Testis (tissue), 5 donors: ENCODE measurements around the gene TTC19. TPM values are rescaled to one million over a fixed set of nuclear protein-coding genes. Genes with fewer than 3 reads are reported as not detected.

Source experiments
- DNase-seq: peaks from one replicate; pipeline ENCODE4 v3.0.0-alpha.2; 2019
- H3K27ac ChIP-seq, 2 donors: fragments of 200-600 bp; sonication (generic); one replicate each; pipeline ENCODE4 v1.5.1; 2019
- H3K27me3 ChIP-seq: fragments of 200-600 bp; sonication (generic); one replicate; pipeline ENCODE4 v1.5.1; 2019
- H3K36me3 ChIP-seq: fragments of 200-600 bp; sonication (generic); one replicate; pipeline ENCODE4 v1.5.1; 2017; ENCODE audit warnings: low read depth; ENCODE audit errors: missing control alignments
- H3K4me1 ChIP-seq: fragments of 200-600 bp; sonication (generic); one replicate; pipeline ENCODE4 v1.5.1; 2019
- H3K4me3 ChIP-seq, 2 donors: fragments of 200-600 bp; sonication (generic); one replicate each; pipeline ENCODE4 v1.5.1; 2017 to 2019
- H3K9me3 ChIP-seq: fragments of 200-600 bp; sonication (generic); one replicate; pipeline ENCODE4 v1.5.1; 2017
- POLR2A ChIP-seq: fragments of 450-650 bp; IDR thresholded peaks from one replicate; pipeline ENCODE4 v1.6.1; 2017; ENCODE audit warnings: antibody characterized with exemption, mild to moderate bottlenecking, moderate library complexity
- WGBS, 2 donors: methylation state at CpG; one replicate each; pipeline ENCODE4 v1.1.5; 2018; 5-methylcytosine and 5-hydroxymethylcytosine counted together
- intact Hi-C: fragments of 100-400 bp; cut with DNase I; formaldehyde crosslinking; loops from one replicate; pipeline ENCODE4 v1.15.1; 2023; ENCODE audit warnings: low total_unique reads
- long read RNA-seq, 2 donors: transcript quantifications; one replicate each; lab custom pipeline, GENCODE V29; 2026
- polyA plus RNA-seq: library from polyadenylated mRNA; stranded (reverse); fragments of 350-450 nt; fragmentation: Illumina TruSeq; extraction: RNeasy Lipid Tissue Mini Kit (QIAGEN cat#74804); gene quantifications from one replicate; pipeline ENCODE4 v1.2.3, GENCODE V29; 2014; ENCODE audit warnings: low read depth, low replicate concordance; ENCODE audit not compliant: insufficient read depth
- total RNA-seq, 2 donors: library from RNA; depleted of rRNA; stranded (reverse); fragments of >200 nt; gene quantifications; one replicate each; pipeline ENCODE4 v1.2.3, GENCODE V29; 2016
- TF ChIP-seq, protein P1 (sequence below), 3 experiments: fragments of 450-650 bp in 2 of 3; fragments of 200-600 bp in 1 of 3; sonication (generic) in 1 of 3; IDR thresholded peaks; one replicate each; pipeline ENCODE4 v1.5.1; 2016 to 2019; ENCODE audit warnings: antibody characterized with exemption in 3 of 3, mild to moderate bottlenecking in 2 of 3, moderate library complexity in 1 of 3

Gene TTC19
- 10 to 100 TPM; 74.1 to 91.2 TPM for total RNA-seq
- polyA plus RNA-seq = 17.8 TPM
- long read RNA-seq, donor 1, transcript TTC19-201 (10 exons, 3,002 nt) = major isoform, 9 of 10 reads
- long read RNA-seq, donor 1, partial matches to known transcripts = 0 of 10 reads
- long read RNA-seq, donor 1, other reads (novel, unspliced or antisense) = 0 of 10 reads
- long read RNA-seq, donor 2, transcript TTC19-201 (10 exons, 3,002 nt) = major isoform, 11 of 40 reads
- long read RNA-seq, donor 2, partial matches to known transcripts = 27 of 40 reads
- long read RNA-seq, donor 2, other reads (novel, unspliced or antisense) = 0 of 40 reads

GRCh38 chr17:15999141-15999973 lies at the start of gene TTC19, which contains the start of gene ZSWIM7:
Gene TTC19, plus strand, starts transcription at chr17:15999824. Its CDS starts 25 bp downstream, at chr17:15999849.
Gene ZSWIM7, minus strand, starts transcription at chr17:15999704. Its CDS starts 110 bp downstream, at chr17:15999594.
- Histone ChIP-seq H3K27ac (peak within 1 kb of the TSS; percentile 86 to 96), H3K4me3 (peak within 1 kb of the TSS; percentile 72 to 85), H3K36me3 (no peaks in the 10 kb centered on the region), H3K4me1 (peaks cover 6% of the 10 kb centered on the region), H3K27me3 (no peaks in the 10 kb centered on the region), H3K9me3 (no peaks in the 10 kb centered on the region)
- DNase-seq = peak; percentile 98
- TF ChIP-seq, protein P1, sequence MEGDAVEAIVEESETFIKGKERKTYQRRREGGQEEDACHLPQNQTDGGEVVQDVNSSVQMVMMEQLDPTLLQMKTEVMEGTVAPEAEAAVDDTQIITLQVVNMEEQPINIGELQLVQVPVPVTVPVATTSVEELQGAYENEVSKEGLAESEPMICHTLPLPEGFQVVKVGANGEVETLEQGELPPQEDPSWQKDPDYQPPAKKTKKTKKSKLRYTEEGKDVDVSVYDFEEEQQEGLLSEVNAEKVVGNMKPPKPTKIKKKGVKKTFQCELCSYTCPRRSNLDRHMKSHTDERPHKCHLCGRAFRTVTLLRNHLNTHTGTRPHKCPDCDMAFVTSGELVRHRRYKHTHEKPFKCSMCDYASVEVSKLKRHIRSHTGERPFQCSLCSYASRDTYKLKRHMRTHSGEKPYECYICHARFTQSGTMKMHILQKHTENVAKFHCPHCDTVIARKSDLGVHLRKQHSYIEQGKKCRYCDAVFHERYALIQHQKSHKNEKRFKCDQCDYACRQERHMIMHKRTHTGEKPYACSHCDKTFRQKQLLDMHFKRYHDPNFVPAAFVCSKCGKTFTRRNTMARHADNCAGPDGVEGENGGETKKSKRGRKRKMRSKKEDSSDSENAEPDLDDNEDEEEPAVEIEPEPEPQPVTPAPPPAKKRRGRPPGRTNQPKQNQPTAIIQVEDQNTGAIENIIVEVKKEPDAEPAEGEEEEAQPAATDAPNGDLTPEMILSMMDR (IDR thresholded peaks at IDR 0.05) = peak in 1 of 3 experiments; percentile 18
- peak; percentile 27 for TF ChIP-seq POLR2A
- WGBS, 2 donors = 0 to 1% methylated on average over 50 to 58 of the region's 91 CpGs
- intact Hi-C loops = no loop called here

- no peaks in the 10 kb centered on the region for H3K36me3 ChIP-seq
- TF ChIP-seq, protein P1 (IDR thresholded peaks at IDR 0.05) = no peak
- TF ChIP-seq POLR2A = no peak
- no peaks in the 10 kb centered on the region for H3K4me1 ChIP-seq
- WGBS, 2 donors = 93 to 100% methylated on average over 1 to 6 of the region's 6 CpGs
- DNase-seq = no peak
- no peaks in the 10 kb centered on the region for H3K27me3 ChIP-seq
- H3K27ac ChIP-seq = no peak overlapping the region
- no peaks in the 10 kb centered on the region for H3K9me3 ChIP-seq
- H3K4me3 ChIP-seq = no peak overlapping the region
- intact Hi-C loops = no loop called here
Measured at GRCh38 chr17:15951368-15952047, 48.1 kb upstream of the TTC19 start.

DNA sequence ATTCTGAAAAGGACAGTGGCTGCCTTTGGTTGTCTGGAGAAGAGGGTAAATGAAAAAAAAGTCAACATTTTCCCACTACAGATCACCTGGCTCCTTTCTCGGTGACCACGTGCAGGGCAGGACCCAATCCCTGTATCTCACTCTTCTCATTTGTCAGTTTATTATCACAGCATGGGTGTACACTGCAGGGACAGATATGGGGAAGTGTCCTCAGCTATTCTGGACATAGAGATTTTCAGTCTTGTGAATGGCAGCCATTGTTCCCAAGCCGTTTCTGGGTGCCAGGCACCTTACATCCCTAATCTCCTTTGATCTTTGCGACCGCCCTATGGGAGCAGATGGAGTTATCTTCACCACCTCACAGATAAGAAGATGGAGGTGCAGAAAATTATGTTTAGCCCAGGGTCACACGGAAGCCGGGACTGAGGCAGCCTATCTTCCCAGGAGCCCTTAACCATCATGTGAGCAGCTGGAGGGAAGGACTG lies 47.5 kb upstream of the TTC19 start:
- no peak overlapping the region for H3K27ac ChIP-seq
- H3K36me3 ChIP-seq = no peaks in the 10 kb centered on the region
- no peak for DNase-seq
- TF ChIP-seq, protein P1 (IDR thresholded peaks at IDR 0.05) = no peak
- no peak for TF ChIP-seq POLR2A
- intact Hi-C loops = no loop called here
- H3K9me3 ChIP-seq = no peaks in the 10 kb centered on the region
- no peaks in the 10 kb centered on the region for H3K4me1 ChIP-seq
- no peak overlapping the region for H3K4me3 ChIP-seq
- no peaks in the 10 kb centered on the region for H3K27me3 ChIP-seq
- 87 to 90% methylated on average over 7 of the region's 7 CpGs for WGBS, 2 donors

DNA sequence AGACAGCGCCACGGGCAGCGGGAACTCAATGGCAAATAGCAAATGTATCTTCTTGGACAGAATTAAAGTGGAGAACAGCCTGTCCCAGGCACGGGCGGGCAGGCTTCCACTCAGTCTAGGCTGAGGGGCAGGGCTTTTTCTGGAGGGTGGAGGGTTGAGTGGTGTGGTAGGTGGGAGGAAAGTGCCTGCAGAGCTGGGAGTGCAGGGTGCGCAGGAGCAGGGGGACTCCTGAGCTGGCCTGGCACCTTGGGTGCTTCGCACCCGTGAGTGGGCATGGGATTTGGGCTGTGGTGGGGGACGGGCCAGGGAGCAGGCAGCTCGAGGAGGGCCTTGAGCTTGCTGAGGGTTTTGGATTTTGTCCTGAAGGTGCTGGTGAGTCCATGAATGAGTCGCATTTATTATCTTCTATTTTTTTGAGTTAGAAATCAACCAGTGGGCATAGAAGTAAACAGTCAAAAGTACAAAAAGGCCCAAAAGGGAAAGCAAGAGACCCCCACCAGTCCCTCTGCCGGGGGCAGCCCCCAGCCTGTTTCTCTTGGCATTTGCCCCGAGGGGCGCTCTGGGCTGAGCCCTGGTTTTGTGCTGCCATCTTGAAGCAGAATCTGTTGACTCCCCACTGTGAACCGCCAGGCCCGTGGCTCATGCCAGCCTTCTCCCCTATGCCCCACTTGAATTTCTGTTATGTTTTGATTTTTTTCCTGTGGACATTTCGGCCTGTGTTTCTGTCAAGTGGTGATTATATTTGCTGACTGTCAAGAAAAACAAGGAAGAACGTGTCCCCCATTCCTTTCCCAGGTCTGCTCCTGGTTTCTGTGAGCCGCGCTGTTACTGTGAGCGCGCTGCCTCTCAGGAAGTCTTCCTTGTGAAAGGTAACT lies 46.5 kb upstream of the TTC19 start:
- no peak for DNase-seq
- Histone ChIP-seq H3K9me3 (no peaks in the 10 kb centered on the region), H3K27ac (no peak overlapping the region), H3K27me3 (no peaks in the 10 kb centered on the region), H3K36me3 (no peaks in the 10 kb centered on the region), H3K4me3 (no peak overlapping the region), H3K4me1 (no peaks in the 10 kb centered on the region)
- 75 to 76% methylated on average over 22 of the region's 22 CpGs for WGBS, 2 donors
- intact Hi-C loops = no loop called here
- no peak for TF ChIP-seq POLR2A
- TF ChIP-seq, protein P1 (IDR thresholded peaks at IDR 0.05) = no peak
